22Rv1 (cell line): ENCODE measurements around the gene SSH2.
A peak's percentile ranks its signal among the peaks of the same experiment; 100 is the strongest.
"Not testable (repeated sequence)": the region's sequence is repeated elsewhere in the genome, so short reads cannot be mapped to it uniquely, and the experiment has no call there.

Experiments used
- H3K27ac ChIP-seq: fragments of 450-650 bp; 2 replicates; pipeline ENCODE4 v1.5.1; 2017
- ZFX ChIP-seq: fragments of 450-650 bp; IDR thresholded peaks from 2 replicates; pipeline ENCODE4 v1.6.1; 2017; ENCODE audit warnings: antibody characterized with exemption, borderline replicate concordance
- TF ChIP-seq, protein P1 (sequence below): fragments of 450-650 bp; IDR thresholded peaks from 2 replicates; pipeline ENCODE4 v1.5.1; 2017; ENCODE audit warnings: mild to moderate bottlenecking

Gene SSH2

DNA sequence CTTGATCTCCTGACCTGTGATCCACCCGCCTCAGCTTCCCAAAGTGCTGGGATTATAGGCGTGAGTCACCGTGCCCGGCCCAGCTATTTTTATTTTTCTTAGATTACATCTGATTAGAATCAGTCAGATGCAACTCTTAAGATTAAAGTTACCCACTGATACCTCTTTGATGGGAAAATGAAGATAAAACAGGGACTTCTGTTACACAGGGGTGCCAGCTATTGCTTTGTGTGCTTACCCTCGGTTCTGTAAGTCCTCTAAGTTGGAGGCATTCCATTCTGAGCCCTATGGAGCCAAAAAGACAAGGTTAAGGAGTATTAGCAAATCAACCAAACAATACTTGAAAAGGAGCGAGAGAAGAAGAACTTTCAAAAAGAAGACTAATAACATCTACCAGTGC, 274.7 kb downstream of the SSH2 start:
- no peak for TF ChIP-seq ZFX
- TF ChIP-seq, protein P1, sequence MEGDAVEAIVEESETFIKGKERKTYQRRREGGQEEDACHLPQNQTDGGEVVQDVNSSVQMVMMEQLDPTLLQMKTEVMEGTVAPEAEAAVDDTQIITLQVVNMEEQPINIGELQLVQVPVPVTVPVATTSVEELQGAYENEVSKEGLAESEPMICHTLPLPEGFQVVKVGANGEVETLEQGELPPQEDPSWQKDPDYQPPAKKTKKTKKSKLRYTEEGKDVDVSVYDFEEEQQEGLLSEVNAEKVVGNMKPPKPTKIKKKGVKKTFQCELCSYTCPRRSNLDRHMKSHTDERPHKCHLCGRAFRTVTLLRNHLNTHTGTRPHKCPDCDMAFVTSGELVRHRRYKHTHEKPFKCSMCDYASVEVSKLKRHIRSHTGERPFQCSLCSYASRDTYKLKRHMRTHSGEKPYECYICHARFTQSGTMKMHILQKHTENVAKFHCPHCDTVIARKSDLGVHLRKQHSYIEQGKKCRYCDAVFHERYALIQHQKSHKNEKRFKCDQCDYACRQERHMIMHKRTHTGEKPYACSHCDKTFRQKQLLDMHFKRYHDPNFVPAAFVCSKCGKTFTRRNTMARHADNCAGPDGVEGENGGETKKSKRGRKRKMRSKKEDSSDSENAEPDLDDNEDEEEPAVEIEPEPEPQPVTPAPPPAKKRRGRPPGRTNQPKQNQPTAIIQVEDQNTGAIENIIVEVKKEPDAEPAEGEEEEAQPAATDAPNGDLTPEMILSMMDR, result no peak
- no peak overlapping the region for H3K27ac ChIP-seq

DNA sequence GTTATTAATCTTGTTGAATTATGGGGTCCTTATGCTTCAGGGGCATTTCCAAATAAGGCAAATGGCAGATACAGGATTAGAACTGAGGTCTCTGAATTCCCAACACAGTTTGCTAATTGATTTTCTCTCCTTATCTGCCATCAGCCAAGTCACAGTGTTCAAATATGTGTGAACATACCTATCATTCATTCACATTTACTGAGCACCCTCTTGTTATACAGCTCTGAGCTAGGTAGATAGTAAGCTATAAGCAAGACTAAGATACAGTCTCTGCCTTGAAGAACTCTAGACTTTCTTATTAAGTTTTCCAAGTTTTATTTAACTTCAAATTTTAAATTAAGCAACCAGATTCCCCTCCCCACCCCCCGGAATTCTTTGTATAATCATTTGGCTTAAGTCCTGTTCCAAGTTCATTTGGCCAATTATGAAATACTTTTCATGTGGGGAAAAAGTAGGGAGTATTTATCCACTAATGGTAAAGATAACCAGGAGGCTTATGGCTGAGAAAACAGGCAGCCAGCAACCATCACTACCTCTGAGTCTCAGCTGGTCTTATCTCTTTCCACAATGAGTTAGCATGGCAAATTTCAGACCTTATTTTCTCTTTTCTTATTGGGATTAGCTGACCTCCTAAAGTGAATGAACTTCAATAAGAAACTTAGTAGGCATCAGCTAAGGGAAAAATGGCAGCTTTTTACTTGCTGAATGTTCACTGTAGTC, 275.9 kb downstream of the SSH2 start:
- TF ChIP-seq, protein P1, result no peak
- TF ChIP-seq ZFX, result no peak
- H3K27ac ChIP-seq, result no peak overlapping the region

GRCh38 chr17:29652976-29653375, 277.1 kb downstream of the SSH2 start:
- no peak overlapping the region for H3K27ac ChIP-seq
- TF ChIP-seq ZFX, result no peak
- TF ChIP-seq, protein P1, result no peak

DNA sequence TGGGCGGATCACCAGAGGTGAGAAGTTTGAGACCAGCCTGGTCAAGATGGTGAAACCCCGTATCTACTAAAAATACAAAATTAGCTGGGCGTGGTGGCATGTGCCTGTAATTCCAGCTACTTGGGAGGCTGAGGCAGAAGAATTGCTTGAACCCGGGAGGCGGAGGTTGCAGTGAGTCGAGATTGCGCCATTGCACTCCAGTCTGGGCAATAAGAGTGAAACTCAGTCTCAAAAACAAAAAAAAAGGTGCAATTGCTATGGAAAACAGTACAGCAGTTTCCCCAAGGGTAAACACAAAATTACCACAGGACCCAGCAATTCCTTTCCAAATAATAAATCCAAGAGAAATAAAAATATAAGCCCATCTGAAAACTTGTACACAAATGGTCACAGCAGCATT, 278.1 kb downstream of the SSH2 start:
- H3K27ac ChIP-seq, result not testable (repeated sequence)

DNA sequence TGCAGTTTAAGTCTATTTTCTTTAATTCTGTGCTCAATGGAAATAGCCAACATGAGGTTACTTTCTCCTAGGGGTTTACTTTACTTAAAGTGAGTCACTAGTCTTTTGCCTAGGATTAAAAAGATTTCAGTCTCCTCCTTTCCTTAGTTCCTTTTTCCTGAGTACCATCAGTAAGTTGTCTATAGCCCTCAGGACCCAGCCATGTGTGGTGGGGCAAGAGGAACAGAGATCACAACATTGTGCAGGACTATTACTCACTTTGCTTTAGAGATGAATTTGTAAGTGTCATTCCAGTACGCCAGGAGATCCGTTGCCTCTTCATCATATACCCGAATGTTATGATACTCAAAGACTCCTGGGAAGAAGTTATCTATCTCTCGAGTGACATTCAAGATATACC, 279.6 kb downstream of the SSH2 start:
- TF ChIP-seq, protein P1, result no peak
- TF ChIP-seq ZFX, result no peak
- H3K27ac ChIP-seq, result no peak overlapping the region

- TF ChIP-seq, protein P1, result no peak
- no peak for TF ChIP-seq ZFX
- no peak overlapping the region for H3K27ac ChIP-seq
Measured at GRCh38 chr17:29649359-29649758, 280.7 kb downstream of the SSH2 start.

- TF ChIP-seq ZFX, result no peak
- TF ChIP-seq, protein P1, result no peak
- H3K27ac ChIP-seq, result no peak overlapping the region
Measured at GRCh38 chr17:29648005-29648404, 282.0 kb downstream of the SSH2 start.

DNA sequence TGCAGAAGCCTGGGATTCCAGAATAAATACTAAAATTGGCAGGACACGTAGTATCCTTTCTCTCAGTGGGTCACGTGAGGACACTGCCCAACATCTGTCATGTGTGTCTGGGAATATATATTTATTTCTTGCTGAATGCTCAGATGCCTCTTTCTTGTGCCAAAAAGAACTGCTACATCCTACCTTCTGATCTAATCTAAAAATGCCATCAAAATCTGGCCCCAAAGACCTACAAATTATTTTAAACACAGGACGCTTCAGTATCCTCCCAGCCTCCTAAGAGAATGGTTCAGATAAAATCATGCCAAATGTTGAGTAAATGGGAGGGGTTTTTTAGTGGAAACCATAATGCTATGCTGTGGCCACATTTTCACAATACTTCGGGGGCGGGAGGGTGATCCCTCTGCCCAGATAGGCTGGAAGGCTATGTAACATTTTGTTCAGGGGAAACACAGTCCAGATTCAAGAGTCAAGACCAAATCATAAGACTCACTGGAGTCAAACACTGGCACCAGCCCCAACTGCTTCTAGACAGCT, 284.4 kb downstream of the SSH2 start:
- 0 out of 2 replicates have a peak overlapping the region, but pooled peaks have one; percentile 0 for H3K27ac ChIP-seq
- TF ChIP-seq ZFX, result no peak
- TF ChIP-seq, protein P1, result no peak
